ENCODE measurements around the gene DNAAF5. TPM values are rescaled to one million over a fixed set of nuclear protein-coding genes. Genes with fewer than 3 reads are reported as not detected.

The DNAAF5 gene
- total and polyA plus RNA-seq, 12 donors: 10.4 to 30.0 (median 24.7) TPM

GRCh38 chr7:746155-747061 is 19.9 kb downstream of the DNAAF5 start:
- Histone ChIP-seq H3K27ac (peak overlapping the region in 8 of 10 donors; percentile 58 to 84 (median 74)), H3K4me1 (peaks cover 0 to 29% (median 20%) of the 10 kb centered on the region in 9 donors), H3K27me3 (no peaks in the 10 kb centered on the region), H3K36me3 (peaks cover 0 to 40% (median 0%) of the 10 kb centered on the region in 9 donors), H3K9me3 (no peaks in the 10 kb centered on the region), H3K4me3 (no peak overlapping the region)
- no peak for DNase-seq
- intact Hi-C loops (cut with DNase I): loop anchor here in 1 of 10 donors (5.0 kb wide), 1 partner anchor 229 kb away; the partner anchor contains the start of gene PDGFA
- ATAC-seq: peak in 4 of 8 donors; percentile 16 to 64 (median 41)
- TF ChIP-seq CTCF (IDR thresholded peaks at IDR 0.05): no peak
- 79 to 88% methylated on average over 37 to 39 of the region's 40 CpGs for WGBS, 2 donors

- TF ChIP-seq CTCF (IDR thresholded peaks at IDR 0.05): no peak
- no peaks in the 10 kb centered on the region for H3K9me3 ChIP-seq
- H3K4me1 ChIP-seq: peaks cover 0 to 29% (median 20%) of the 10 kb centered on the region in 9 donors
- H3K4me3 ChIP-seq: no peak overlapping the region
- peaks cover 0 to 39% (median 0%) of the 10 kb centered on the region in 9 donors for H3K36me3 ChIP-seq
- no peaks in the 10 kb centered on the region for H3K27me3 ChIP-seq
- ATAC-seq (no peak), DNase-seq (no peak)
- intact Hi-C loops (cut with DNase I): loop anchor here in 1 of 10 donors (5.0 kb wide), 1 partner anchor 230 kb away; the partner anchor contains the start of gene PDGFA
- no peak overlapping the region for H3K27ac ChIP-seq
- 87 to 97% methylated on average over 12 of the region's 12 CpGs for WGBS, 2 donors
Measured at GRCh38 chr7:747186-747585, 20.7 kb downstream of the DNAAF5 start.

DNA sequence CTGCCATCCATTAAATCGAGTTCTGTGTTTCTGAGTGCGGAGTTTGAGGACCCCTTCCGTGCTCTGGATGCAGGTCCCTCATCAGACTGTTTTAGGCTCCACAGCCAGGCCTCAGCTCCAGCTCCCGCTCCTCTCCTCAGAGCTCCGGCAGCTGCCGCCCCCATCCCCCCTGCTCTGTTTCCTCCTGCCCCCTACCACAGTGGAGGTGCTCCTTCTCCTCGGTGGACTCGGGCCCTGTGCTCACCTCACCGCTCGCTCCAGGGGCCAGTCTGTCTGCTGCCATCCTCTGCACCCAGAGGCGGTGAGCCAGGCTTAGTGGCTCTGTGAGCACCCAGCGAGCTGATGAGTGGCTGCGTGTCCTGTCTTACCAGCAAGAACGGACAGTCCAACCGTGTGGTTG is 21.9 kb downstream of the DNAAF5 start:
- Histone ChIP-seq H3K4me3 (no peak overlapping the region), H3K27ac (peak overlapping the region in 8 of 10 donors; percentile 7 to 77 (median 58)), H3K36me3 (peaks cover 0 to 44% (median 0%) of the 10 kb centered on the region in 9 donors), H3K27me3 (no peaks in the 10 kb centered on the region), H3K4me1 (peaks cover 0 to 29% (median 20%) of the 10 kb centered on the region in 9 donors), H3K9me3 (no peaks in the 10 kb centered on the region)
- ATAC-seq (peak in 1 of 8 donors; percentile 15), DNase-seq (no peak)
- intact Hi-C loops (cut with DNase I): loop anchor here in 1 of 10 donors (5.0 kb wide), 1 partner anchor 231 kb away; the partner anchor contains the start of gene PDGFA
- TF ChIP-seq CTCF (IDR thresholded peaks at IDR 0.05): no peak
- 92 to 93% methylated on average over 15 of the region's 15 CpGs for WGBS, 2 donors

GRCh38 chr7:749140-749551 is 22.6 kb downstream of the DNAAF5 start:
- ATAC-seq (peak; percentile 60 to 83 (median 74)), DNase-seq (no peak)
- WGBS, 2 donors: 20 to 30% methylated on average over 14 of the region's 14 CpGs
- Histone ChIP-seq H3K9me3 (no peaks in the 10 kb centered on the region), H3K36me3 (peaks cover 0 to 47% (median 0%) of the 10 kb centered on the region in 9 donors), H3K27ac (peak overlapping the region in 9 of 10 donors; percentile 7 to 77 (median 55)), H3K4me3 (no peak overlapping the region), H3K27me3 (no peaks in the 10 kb centered on the region), H3K4me1 (peaks cover 0 to 29% (median 20%) of the 10 kb centered on the region in 9 donors)
- intact Hi-C loops (cut with DNase I): loop anchor here in 1 of 10 donors (5.0 kb wide), 1 partner anchor 232 kb away; the partner anchor contains the start of gene PDGFA
- TF ChIP-seq CTCF (IDR thresholded peaks at IDR 0.05): no peak

All from heart right ventricle (tissue), 16 donors.